Astrocyte (in vitro differentiated cells and primary cell): ENCODE results near the gene SNAP25. TPM values are rescaled to one million over a fixed set of nuclear protein-coding genes. Genes with fewer than 3 reads are reported as not detected.

ENCODE experiments used
- DNase-seq: peaks from one replicate; pipeline ENCODE4 v3.0.0-alpha.2; 2010; ENCODE audit warnings: low read depth
- FAIRE-seq: peaks from 2 replicates; lab custom pipeline; 2011; peaks lifted over from hg19 to GRCh38; lab: Jason Lieb, UNC
- H2AFZ ChIP-seq: 2 replicates; pipeline ENCODE4 v1.6.0; 2012; ENCODE audit warnings: low read depth, low read length, inconsistent platforms
- H3K27ac ChIP-seq: 2 replicates; pipeline ENCODE4 v1.5.1; 2011; ENCODE audit warnings: low read depth, low read length, inconsistent platforms
- H3K27me3 ChIP-seq: 2 replicates; pipeline ENCODE4 v1.6.0; 2011; ENCODE audit warnings: low read length, inconsistent platforms; ENCODE audit not compliant: insufficient read depth
- H3K36me3 ChIP-seq: 2 replicates; pipeline ENCODE4 v1.5.1; 2011; ENCODE audit warnings: low read length, inconsistent platforms; ENCODE audit not compliant: insufficient read depth
- H3K4me1 ChIP-seq: 2 replicates; pipeline ENCODE4 v1.5.1; 2011; ENCODE audit warnings: low read length, inconsistent platforms; ENCODE audit not compliant: insufficient read depth
- H3K4me2 ChIP-seq: 2 replicates; pipeline ENCODE4 v1.6.0; 2012; ENCODE audit warnings: low read length, inconsistent platforms
- H3K4me3 ChIP-seq: 2 replicates; pipeline ENCODE4 v1.5.1; 2011; ENCODE audit warnings: low read depth, mild to moderate bottlenecking, low read length, inconsistent platforms; ENCODE audit not compliant: insufficient read depth
- H3K79me2 ChIP-seq: 2 replicates; pipeline ENCODE4 v1.6.0; 2012; ENCODE audit warnings: mild to moderate bottlenecking, low read length, inconsistent platforms; ENCODE audit not compliant: insufficient read depth
- H3K9ac ChIP-seq: 2 replicates; pipeline ENCODE4 v1.6.0; 2012; ENCODE audit warnings: mild to moderate bottlenecking, low read length, inconsistent platforms
- H3K9me3 ChIP-seq: 2 replicates; pipeline ENCODE4 v1.5.1; 2012; ENCODE audit warnings: low read depth, mild to moderate bottlenecking, low read length, inconsistent platforms; ENCODE audit not compliant: insufficient read depth
- H4K20me1 ChIP-seq: 2 replicates; pipeline ENCODE4 v1.6.0; 2012; ENCODE audit warnings: low read length, inconsistent platforms; ENCODE audit not compliant: insufficient read depth
- H3K27ac Mint-ChIP-seq: one replicate; pipeline ENCODE4 v1.8.0; 2021; ENCODE audit warnings: mild to moderate bottlenecking, mixed read lengths; ENCODE audit not compliant: unreplicated experiment
- H3K27me3 Mint-ChIP-seq: one replicate; pipeline ENCODE4 v1.8.0; 2021; ENCODE audit warnings: low read depth, mixed read lengths; ENCODE audit not compliant: unreplicated experiment
- H3K36me3 Mint-ChIP-seq: one replicate; pipeline ENCODE4 v1.8.0; 2021; ENCODE audit warnings: low read depth, mixed read lengths; ENCODE audit not compliant: unreplicated experiment
- H3K4me1 Mint-ChIP-seq: one replicate; pipeline ENCODE4 v1.8.0; 2021; ENCODE audit warnings: low read depth, mixed read lengths; ENCODE audit not compliant: unreplicated experiment
- H3K4me3 Mint-ChIP-seq: one replicate; pipeline ENCODE4 v1.8.0; 2021; ENCODE audit warnings: mild to moderate bottlenecking, moderate library complexity, mixed read lengths; ENCODE audit not compliant: unreplicated experiment
- H3K9me3 Mint-ChIP-seq: one replicate; pipeline ENCODE4 v1.8.0; 2021; ENCODE audit warnings: mild to moderate bottlenecking, mixed read lengths; ENCODE audit not compliant: unreplicated experiment
- CTCF ChIP-seq: IDR thresholded peaks from 2 replicates; pipeline ENCODE4 v1.5.1; 2011; ENCODE audit warnings: low read depth, mild to moderate bottlenecking, inconsistent platforms, low read length, moderate library complexity; ENCODE audit not compliant: insufficient read depth
- EZH2 ChIP-seq: IDR thresholded peaks from 2 replicates; pipeline ENCODE4 v1.6.1; 2012; ENCODE audit warnings: mild to moderate bottlenecking, low read length, inconsistent platforms; ENCODE audit not compliant: insufficient read depth
- total RNA-seq: library from RNA; stranded (reverse); gene quantifications from 2 replicates; pipeline ENCODE4 v1.2.1, GENCODE V29; 2021

Gene SNAP25
- total RNA-seq, 1 donor from 2014 or later: 3.9 TPM

GRCh38 chr20:10236540-10237533 lies 18.2 kb downstream of the SNAP25 start:
- DNase-seq: no peak
- no peaks in the 10 kb centered on the region for H3K9me3 ChIP-seq
- no peak for FAIRE-seq
- H4K20me1 ChIP-seq: no peaks in the 10 kb centered on the region
- Mint-ChIP-seq H3K36me3 (peaks cover 1% of the 10 kb centered on the region), H3K4me1 (no peaks in the 10 kb centered on the region), H3K4me3 (no peak overlapping the region), H3K27ac (no peak overlapping the region), H3K9me3 (no peaks in the 10 kb centered on the region), H3K27me3 (peaks cover 4% of the 10 kb centered on the region)
- H3K27me3 ChIP-seq: no peaks in the 10 kb centered on the region
- no peak overlapping the region for H3K9ac ChIP-seq
- no peak overlapping the region for H3K4me3 ChIP-seq
- TF ChIP-seq EZH2 (no peak), CTCF (no peak)
- H3K4me1 ChIP-seq: no peaks in the 10 kb centered on the region
- no peaks in the 10 kb centered on the region for H3K36me3 ChIP-seq
- H3K79me2 ChIP-seq: no peaks in the 10 kb centered on the region
- no peak overlapping the region for H2AFZ ChIP-seq
- H3K4me2 ChIP-seq: no peak overlapping the region
- H3K27ac ChIP-seq: no peak overlapping the region

- Mint-ChIP-seq H3K27me3 (peaks cover 3% of the 10 kb centered on the region), H3K9me3 (no peaks in the 10 kb centered on the region), H3K4me3 (no peak overlapping the region), H3K27ac (no peak overlapping the region), H3K4me1 (no peaks in the 10 kb centered on the region), H3K36me3 (peaks cover 1% of the 10 kb centered on the region)
- no peak for FAIRE-seq
- no peak overlapping the region for H3K9ac ChIP-seq
- no peak overlapping the region for H3K27ac ChIP-seq
- H2AFZ ChIP-seq: no peak overlapping the region
- no peaks in the 10 kb centered on the region for H3K36me3 ChIP-seq
- H4K20me1 ChIP-seq: no peaks in the 10 kb centered on the region
- no peaks in the 10 kb centered on the region for H3K4me1 ChIP-seq
- no peak overlapping the region for H3K4me3 ChIP-seq
- TF ChIP-seq CTCF (no peak), EZH2 (no peak)
- no peaks in the 10 kb centered on the region for H3K9me3 ChIP-seq
- DNase-seq: no peak
- no peaks in the 10 kb centered on the region for H3K79me2 ChIP-seq
- no peaks in the 10 kb centered on the region for H3K27me3 ChIP-seq
- H3K4me2 ChIP-seq: no peak overlapping the region
Observed at GRCh38 chr20:10239954-10240353, 21.3 kb downstream of the SNAP25 start.

GRCh38 chr20:10240655-10241054 lies 22.0 kb downstream of the SNAP25 start:
- H3K36me3 Mint-ChIP-seq: peaks cover 4% of the 10 kb centered on the region
- Histone ChIP-seq H3K4me1 (no peaks in the 10 kb centered on the region), H3K27me3 (no peaks in the 10 kb centered on the region), H3K79me2 (no peaks in the 10 kb centered on the region), H2AFZ (no peak overlapping the region), H3K27ac (no peak overlapping the region), H3K9ac (no peak overlapping the region), H3K36me3 (no peaks in the 10 kb centered on the region), H3K4me2 (no peak overlapping the region), H3K9me3 (no peaks in the 10 kb centered on the region), H3K4me3 (no peak overlapping the region), H4K20me1 (no peaks in the 10 kb centered on the region)
- H3K9me3 Mint-ChIP-seq: no peaks in the 10 kb centered on the region
- no peak overlapping the region for H3K27ac Mint-ChIP-seq
- DNase-seq (no peak), FAIRE-seq (no peak)
- TF ChIP-seq EZH2 (no peak), CTCF (no peak)
- no peak overlapping the region for H3K4me3 Mint-ChIP-seq
- no peaks in the 10 kb centered on the region for H3K4me1 Mint-ChIP-seq
- H3K27me3 Mint-ChIP-seq: peaks cover 3% of the 10 kb centered on the region
